Common myeloid progenitor, CD34-positive (primary cell): ENCODE data around the gene SH3GL3.

Source experiments
- CTCF ChIA-PET: fragments of 350-600 bp; sonication (Branson Sonifier 250); formaldehyde crosslinking; loops from one replicate; lab custom pipeline; 2021; ENCODE audit warnings: antibody characterized with exemption; lab: Charles Lee
- POLR2A ChIA-PET: fragments of 350-600 bp; sonication (Branson Sonifier 250); formaldehyde crosslinking; loops from one replicate; lab custom pipeline; 2021; ENCODE audit warnings: antibody characterized with exemption; lab: Charles Lee
- DNase-seq, 3 donors: peaks; one replicate each; pipeline versions ENCODE4 v3.0.0 to v3.0.0-alpha.2; 2013
- H3K27ac ChIP-seq, 2 experiments: 1 replicate in 1 of 2; 2 replicates in 1 of 2; pipeline ENCODE4 v1.7.0; 2013; ENCODE audit warnings: inconsistent platforms in 2 of 2, low read length in 2 of 2, mild to moderate bottlenecking in 2 of 2, low read depth in 1 of 2, moderate library complexity in 1 of 2; ENCODE audit not compliant: severe bottlenecking in 2 of 2, insufficient read depth in 1 of 2, poor library complexity in 1 of 2
- H3K27me3 ChIP-seq, 5 experiments: replicated peaks in 2 of 5; 1 replicate in 3 of 5; 2 replicates in 2 of 5; pipeline versions ENCODE4 v1.6.1 to v1.7.0; 2013; ENCODE audit warnings: low read length in 4 of 5, mild to moderate bottlenecking in 2 of 5, moderate library complexity in 2 of 5, inconsistent platforms in 1 of 5; ENCODE audit not compliant: insufficient read depth in 5 of 5, control insufficient read depth in 4 of 5
- H3K36me3 ChIP-seq, 4 experiments: 1 replicate in 2 of 4; 2 replicates in 2 of 4; pipeline versions ENCODE4 v1.6.1 to v1.7.0; 2013; ENCODE audit warnings: low read length in 3 of 4, control low read depth in 1 of 4, mild to moderate bottlenecking in 1 of 4; ENCODE audit not compliant: control insufficient read depth in 4 of 4, insufficient read depth in 4 of 4
- H3K4me1 ChIP-seq, 4 experiments: 1 replicate in 3 of 4; 2 replicates in 1 of 4; pipeline versions ENCODE4 v1.6.1 to v1.7.1; 2013; ENCODE audit warnings: low read length in 3 of 4, mild to moderate bottlenecking in 3 of 4, control low read depth in 1 of 4, inconsistent platforms in 1 of 4, moderate library complexity in 1 of 4; ENCODE audit not compliant: control insufficient read depth in 4 of 4, insufficient read depth in 4 of 4; ENCODE audit errors: control extremely low read depth in 1 of 4
- H3K4me3 ChIP-seq, 7 experiments: 1 replicate in 4 of 7; 2 replicates in 3 of 7; pipeline versions ENCODE4 v1.5.1 to v1.7.0; 2013; ENCODE audit warnings: mild to moderate bottlenecking in 7 of 7, low read length in 6 of 7, moderate library complexity in 6 of 7, inconsistent platforms in 2 of 7, low read depth in 2 of 7, control low read depth in 1 of 7; ENCODE audit not compliant: insufficient read depth in 4 of 7, control insufficient read depth in 1 of 7; ENCODE audit errors: extremely low read depth in 1 of 7
- H3K9me3 ChIP-seq, 5 experiments: 1 replicate in 4 of 5; 2 replicates in 1 of 5; pipeline versions ENCODE4 v1.6.1 to v1.7.1; 2013; ENCODE audit warnings: low read length in 4 of 5, mild to moderate bottlenecking in 2 of 5, inconsistent platforms in 1 of 5, low read depth in 1 of 5, moderate library complexity in 1 of 5; ENCODE audit not compliant: control insufficient read depth in 4 of 5, insufficient read depth in 2 of 5; ENCODE audit errors: control extremely low read depth in 1 of 5
- WGBS: methylation state at CpG from one replicate; pipeline ENCODE4 v1.1.5; 2013; ENCODE audit not compliant: insufficient coverage; 5-methylcytosine and 5-hydroxymethylcytosine counted together

The SH3GL3 gene

GRCh38 chr15:83498374-83498773 is 51.2 kb downstream of the SH3GL3 start:
- ChIA-PET POLR2A (no interaction called here), CTCF (no interaction called here)
- no peak overlapping the region for H3K4me3 ChIP-seq
- H3K36me3 ChIP-seq, result no peaks in the 10 kb centered on the region
- peaks cover 0 to 17% (median 0%) of the 10 kb centered on the region in 5 experiments for H3K9me3 ChIP-seq
- WGBS, result 100% methylated on average over 1 of the region's 1 CpG
- no peak for DNase-seq
- H3K4me1 ChIP-seq, result no peaks in the 10 kb centered on the region
- H3K27ac ChIP-seq, result no peak overlapping the region
- no peaks in the 10 kb centered on the region for H3K27me3 ChIP-seq

GRCh38 chr15:83498801-83499200 is 51.7 kb downstream of the SH3GL3 start:
- WGBS, result no CpG with 5 or more reads among the region's 3 CpGs
- H3K4me3 ChIP-seq, result no peak overlapping the region
- CTCF ChIA-PET, result no interaction called here
- POLR2A ChIA-PET, result no interaction called here
- peaks cover 0 to 17% (median 0%) of the 10 kb centered on the region in 5 experiments for H3K9me3 ChIP-seq
- DNase-seq, result no peak
- H3K36me3 ChIP-seq, result no peaks in the 10 kb centered on the region
- H3K4me1 ChIP-seq, result no peaks in the 10 kb centered on the region
- no peaks in the 10 kb centered on the region for H3K27me3 ChIP-seq
- H3K27ac ChIP-seq, result no peak overlapping the region

GRCh38 chr15:83499476-83499875 is 52.3 kb downstream of the SH3GL3 start:
- ChIA-PET CTCF (no interaction called here), POLR2A (no interaction called here)
- WGBS, result no CpG with 5 or more reads among the region's 2 CpGs
- no peak for DNase-seq
- Histone ChIP-seq H3K36me3 (no peaks in the 10 kb centered on the region), H3K9me3 (peaks cover 0 to 17% (median 0%) of the 10 kb centered on the region in 5 experiments), H3K4me1 (no peaks in the 10 kb centered on the region), H3K4me3 (no peak overlapping the region), H3K27me3 (no peaks in the 10 kb centered on the region), H3K27ac (no peak overlapping the region)

- no peak overlapping the region for H3K27ac ChIP-seq
- ChIA-PET POLR2A (no interaction called here), CTCF (interaction anchor here (0.7 kb wide), 1 partner anchor 256 kb away, joined by 3 read pairs; no protein-coding TSS in a partner anchor)
- no peaks in the 10 kb centered on the region for H3K36me3 ChIP-seq
- H3K4me1 ChIP-seq, result no peaks in the 10 kb centered on the region
- no peak for DNase-seq
- peaks cover 0 to 2% (median 0%) of the 10 kb centered on the region in 5 experiments for H3K9me3 ChIP-seq
- no CpG with 5 or more reads among the region's 4 CpGs for WGBS
- no peak overlapping the region for H3K4me3 ChIP-seq
- no peaks in the 10 kb centered on the region for H3K27me3 ChIP-seq
Measured at GRCh38 chr15:83503595-83504364, 56.6 kb downstream of the SH3GL3 start.

- Histone ChIP-seq H3K27me3 (no peaks in the 10 kb centered on the region), H3K27ac (no peak overlapping the region), H3K4me3 (no peak overlapping the region), H3K36me3 (no peaks in the 10 kb centered on the region), H3K4me1 (no peaks in the 10 kb centered on the region), H3K9me3 (no peaks in the 10 kb centered on the region)
- ChIA-PET POLR2A (no interaction called here), CTCF (interaction anchor here (0.7 kb wide), 1 partner anchor 256 kb away, joined by 3 read pairs; no protein-coding TSS in a partner anchor)
- WGBS, result 100% methylated on average over 4 of the region's 4 CpGs
- DNase-seq, result no peak
Measured at GRCh38 chr15:83504365-83504764, 57.2 kb downstream of the SH3GL3 start.

- ChIA-PET POLR2A (no interaction called here), CTCF (no interaction called here)
- Histone ChIP-seq H3K27ac (no peak overlapping the region), H3K27me3 (no peaks in the 10 kb centered on the region), H3K4me3 (no peak overlapping the region), H3K9me3 (no peaks in the 10 kb centered on the region), H3K36me3 (no peaks in the 10 kb centered on the region), H3K4me1 (no peaks in the 10 kb centered on the region)
- no peak for DNase-seq
- WGBS, result no CpG with 5 or more reads among the region's 4 CpGs
Measured at GRCh38 chr15:83510001-83510400, 62.9 kb downstream of the SH3GL3 start.

GRCh38 chr15:83512459-83512858 is 65.3 kb downstream of the SH3GL3 start:
- Histone ChIP-seq H3K4me3 (no peak overlapping the region), H3K9me3 (no peaks in the 10 kb centered on the region), H3K27me3 (no peaks in the 10 kb centered on the region), H3K36me3 (no peaks in the 10 kb centered on the region), H3K27ac (no peak overlapping the region), H3K4me1 (no peaks in the 10 kb centered on the region)
- POLR2A ChIA-PET, result no interaction called here
- 87% methylated on average over 7 of the region's 8 CpGs for WGBS
- CTCF ChIA-PET, result no interaction called here
- DNase-seq, result no peak
